GM12892 (cell line): ENCODE results near the gene EVPL.

Source experiments
- POLR2A ChIP-seq: IDR thresholded peaks from 2 replicates; pipeline ENCODE4 v1.6.1; 2011; ENCODE audit warnings: low read depth, low read length, control low read depth
- POLR2AphosphoS5 ChIP-seq: IDR thresholded peaks from 2 replicates; pipeline ENCODE4 v1.6.1; 2011; ENCODE audit warnings: low read depth, low read length, control low read depth
- TAF1 ChIP-seq: IDR thresholded peaks from 2 replicates; pipeline ENCODE4 v1.6.1; 2011; ENCODE audit warnings: low read depth, mild to moderate bottlenecking, control low read depth, low read length, borderline replicate concordance

- TF ChIP-seq TAF1 (no peak), POLR2A (no peak), POLR2AphosphoS5 (no peak)
These were observed 22.3 kb downstream of the EVPL start for GRCh38 chr17:76004750-76005262.
